ENCODE results near the gene HNF1B.

HNF1B gene

GRCh38 chr17:37708616-37709212 is 36.1 kb downstream of the HNF1B start:
- no peaks in the 10 kb centered on the region for H3K36me3 ChIP-seq (ENCODE audit: control insufficient read depth, insufficient read depth, low read length)
- WGBS, 2 experiments, result 86% methylated on average over 8 of the region's 8 CpGs
- H3K4me1 ChIP-seq (ENCODE audit: control insufficient read depth, insufficient read depth, low read length), result peaks cover 7% of the 10 kb centered on the region
- H3K4me3 ChIP-seq (ENCODE audit: insufficient read depth, low read depth, low read length), result no peak overlapping the region
- H3K9me3 ChIP-seq (ENCODE audit: control insufficient read depth, low read length), result no peaks in the 10 kb centered on the region
- H3K27ac ChIP-seq (ENCODE audit: insufficient read depth, low read depth, low read length, poor library complexity, severe bottlenecking), result no peak overlapping the region
- peaks cover 7% of the 10 kb centered on the region for H3K27me3 ChIP-seq (ENCODE audit: control insufficient read depth, insufficient read depth, low read length, poor library complexity, severe bottlenecking)

- H3K27ac ChIP-seq (ENCODE audit: insufficient read depth, low read depth, low read length, poor library complexity, severe bottlenecking), result no peak overlapping the region
These were observed 36.7 kb downstream of the HNF1B start for GRCh38 chr17:37708008-37708615.

GRCh38 chr17:37706446-37706845 is 38.4 kb downstream of the HNF1B start:
- Histone ChIP-seq H3K36me3 (ENCODE audit: control insufficient read depth, insufficient read depth, low read length) (no peaks in the 10 kb centered on the region), H3K9me3 (ENCODE audit: control insufficient read depth, low read length) (no peaks in the 10 kb centered on the region), H3K4me3 (ENCODE audit: insufficient read depth, low read depth, low read length) (no peak overlapping the region), H3K27me3 (ENCODE audit: control insufficient read depth, insufficient read depth, low read length, poor library complexity, severe bottlenecking) (peaks cover 16% of the 10 kb centered on the region), H3K27ac (ENCODE audit: insufficient read depth, low read depth, low read length, poor library complexity, severe bottlenecking) (no peak overlapping the region), H3K4me1 (ENCODE audit: control insufficient read depth, insufficient read depth, low read length) (peaks cover 7% of the 10 kb centered on the region)
- WGBS, 2 experiments, result 82 to 100% methylated on average over 1 to 2 of the region's 2 CpGs

More at GRCh38 chr17:37708008-37708615, 36.7 kb downstream of the HNF1B start:
- no peak overlapping the region for H3K4me3 ChIP-seq (ENCODE audit: insufficient read depth, low read depth, low read length)
- no peaks in the 10 kb centered on the region for H3K36me3 ChIP-seq (ENCODE audit: control insufficient read depth, insufficient read depth, low read length)
- WGBS, 2 experiments, result 91 to 94% methylated on average over 6 to 7 of the region's 7 CpGs
- peaks cover 7% of the 10 kb centered on the region for H3K27me3 ChIP-seq (ENCODE audit: control insufficient read depth, insufficient read depth, low read length, poor library complexity, severe bottlenecking)
- peaks cover 7% of the 10 kb centered on the region for H3K4me1 ChIP-seq (ENCODE audit: control insufficient read depth, insufficient read depth, low read length)
- H3K9me3 ChIP-seq (ENCODE audit: control insufficient read depth, low read length), result no peaks in the 10 kb centered on the region

- Histone ChIP-seq H3K27me3 (ENCODE audit: control insufficient read depth, insufficient read depth, low read length, poor library complexity, severe bottlenecking) (peaks cover 14% of the 10 kb centered on the region), H3K27ac (ENCODE audit: insufficient read depth, low read depth, low read length, poor library complexity, severe bottlenecking) (no peak overlapping the region), H3K36me3 (ENCODE audit: control insufficient read depth, insufficient read depth, low read length) (no peaks in the 10 kb centered on the region), H3K4me1 (ENCODE audit: control insufficient read depth, insufficient read depth, low read length) (no peaks in the 10 kb centered on the region), H3K4me3 (ENCODE audit: insufficient read depth, low read depth, low read length) (no peak overlapping the region), H3K9me3 (ENCODE audit: control insufficient read depth, low read length) (no peaks in the 10 kb centered on the region)
These were observed 42.3 kb downstream of the HNF1B start for GRCh38 chr17:37702598-37702997.

GRCh38 chr17:37701496-37701898 is 43.4 kb downstream of the HNF1B start:
- Histone ChIP-seq H3K9me3 (ENCODE audit: control insufficient read depth, low read length) (no peaks in the 10 kb centered on the region), H3K4me3 (ENCODE audit: insufficient read depth, low read depth, low read length) (no peak overlapping the region), H3K27me3 (ENCODE audit: control insufficient read depth, insufficient read depth, low read length, poor library complexity, severe bottlenecking) (peaks cover 14% of the 10 kb centered on the region), H3K4me1 (ENCODE audit: control insufficient read depth, insufficient read depth, low read length) (no peaks in the 10 kb centered on the region), H3K27ac (ENCODE audit: insufficient read depth, low read depth, low read length, poor library complexity, severe bottlenecking) (no peak overlapping the region), H3K36me3 (ENCODE audit: control insufficient read depth, insufficient read depth, low read length) (no peaks in the 10 kb centered on the region)
- 62 to 64% methylated on average over 5 of the region's 5 CpGs for WGBS, 2 experiments

- Histone ChIP-seq H3K27me3 (ENCODE audit: control insufficient read depth, insufficient read depth, low read length, poor library complexity, severe bottlenecking) (peaks cover 14% of the 10 kb centered on the region), H3K27ac (ENCODE audit: insufficient read depth, low read depth, low read length, poor library complexity, severe bottlenecking) (no peak overlapping the region)
These were observed 44.0 kb downstream of the HNF1B start for GRCh38 chr17:37700881-37701280.

GRCh38 chr17:37699285-37699973 is 45.4 kb downstream of the HNF1B start:
- 90 to 92% methylated on average over 10 of the region's 10 CpGs for WGBS, 2 experiments

More at GRCh38 chr17:37700881-37701280, 44.0 kb downstream of the HNF1B start:
- Histone ChIP-seq H3K4me1 (ENCODE audit: control insufficient read depth, insufficient read depth, low read length) (no peaks in the 10 kb centered on the region), H3K9me3 (ENCODE audit: control insufficient read depth, low read length) (no peaks in the 10 kb centered on the region), H3K36me3 (ENCODE audit: control insufficient read depth, insufficient read depth, low read length) (no peaks in the 10 kb centered on the region), H3K4me3 (ENCODE audit: insufficient read depth, low read depth, low read length) (no peak overlapping the region)
- WGBS, 2 experiments, result 85 to 86% methylated on average over 6 of the region's 6 CpGs

GRCh38 chr17:37698911-37699255 is 46.0 kb downstream of the HNF1B start:
- peaks cover 11% of the 10 kb centered on the region for H3K27me3 ChIP-seq (ENCODE audit: control insufficient read depth, insufficient read depth, low read length, poor library complexity, severe bottlenecking)
- no peaks in the 10 kb centered on the region for H3K36me3 ChIP-seq (ENCODE audit: control insufficient read depth, insufficient read depth, low read length)
- no peak overlapping the region for H3K27ac ChIP-seq (ENCODE audit: insufficient read depth, low read depth, low read length, poor library complexity, severe bottlenecking)
- WGBS, 2 experiments, result 93% methylated on average over 3 to 4 of the region's 4 CpGs
- no peak overlapping the region for H3K4me3 ChIP-seq (ENCODE audit: insufficient read depth, low read depth, low read length)
- no peaks in the 10 kb centered on the region for H3K9me3 ChIP-seq (ENCODE audit: control insufficient read depth, low read length)
- no peaks in the 10 kb centered on the region for H3K4me1 ChIP-seq (ENCODE audit: control insufficient read depth, insufficient read depth, low read length)

More at GRCh38 chr17:37699285-37699973, 45.4 kb downstream of the HNF1B start:
- Histone ChIP-seq H3K4me3 (ENCODE audit: insufficient read depth, low read depth, low read length) (no peak overlapping the region), H3K36me3 (ENCODE audit: control insufficient read depth, insufficient read depth, low read length) (no peaks in the 10 kb centered on the region), H3K27ac (ENCODE audit: insufficient read depth, low read depth, low read length, poor library complexity, severe bottlenecking) (no peak overlapping the region), H3K27me3 (ENCODE audit: control insufficient read depth, insufficient read depth, low read length, poor library complexity, severe bottlenecking) (peaks cover 14% of the 10 kb centered on the region), H3K9me3 (ENCODE audit: control insufficient read depth, low read length) (no peaks in the 10 kb centered on the region), H3K4me1 (ENCODE audit: control insufficient read depth, insufficient read depth, low read length) (no peaks in the 10 kb centered on the region)

- no peak overlapping the region for H3K27ac ChIP-seq (ENCODE audit: insufficient read depth, low read depth, low read length, poor library complexity, severe bottlenecking)
- no peaks in the 10 kb centered on the region for H3K4me1 ChIP-seq (ENCODE audit: control insufficient read depth, insufficient read depth, low read length)
- H3K4me3 ChIP-seq (ENCODE audit: insufficient read depth, low read depth, low read length), result no peak overlapping the region
- no peaks in the 10 kb centered on the region for H3K9me3 ChIP-seq (ENCODE audit: control insufficient read depth, low read length)
- peaks cover 9% of the 10 kb centered on the region for H3K27me3 ChIP-seq (ENCODE audit: control insufficient read depth, insufficient read depth, low read length, poor library complexity, severe bottlenecking)
- WGBS, 2 experiments, result 83 to 85% methylated on average over 5 of the region's 5 CpGs
- no peaks in the 10 kb centered on the region for H3K36me3 ChIP-seq (ENCODE audit: control insufficient read depth, insufficient read depth, low read length)
These were observed 46.5 kb downstream of the HNF1B start for GRCh38 chr17:37698132-37698910.

- no peak overlapping the region for H3K4me3 ChIP-seq (ENCODE audit: insufficient read depth, low read depth, low read length)
- no peaks in the 10 kb centered on the region for H3K9me3 ChIP-seq (ENCODE audit: control insufficient read depth, low read length)
- H3K36me3 ChIP-seq (ENCODE audit: control insufficient read depth, insufficient read depth, low read length), result no peaks in the 10 kb centered on the region
- H3K27ac ChIP-seq (ENCODE audit: insufficient read depth, low read depth, low read length, poor library complexity, severe bottlenecking), result no peak overlapping the region
- peaks cover 9% of the 10 kb centered on the region for H3K27me3 ChIP-seq (ENCODE audit: control insufficient read depth, insufficient read depth, low read length, poor library complexity, severe bottlenecking)
- WGBS, 2 experiments, result 88 to 91% methylated on average over 8 of the region's 8 CpGs
- no peaks in the 10 kb centered on the region for H3K4me1 ChIP-seq (ENCODE audit: control insufficient read depth, insufficient read depth, low read length)
These were observed 47.5 kb downstream of the HNF1B start for GRCh38 chr17:37697381-37697780.

Measured in ectodermal cell (in vitro differentiated cells).